ENCODE data around the gene SELENON. TPM values are rescaled to one million over a fixed set of nuclear protein-coding genes. Genes with fewer than 3 reads are reported as not detected.

Gene SELENON
- total RNA-seq, 4 donors from 2014 or later = 9.0 to 94.0 (median 18.0) TPM

GRCh38 chr1:25780318-25781129 lies 19.5 kb upstream of the SELENON start:
- peak overlapping the region; percentile 34 to 55 for H3K27ac ChIP-seq
- DNase-seq = peak; percentile 54 to 77
- no peak overlapping the region for H3K4me3 ChIP-seq
- intact Hi-C loops (cut with DNase I; ENCODE audit: low total_unique reads) = no loop called here
- TF ChIP-seq, protein P1, sequence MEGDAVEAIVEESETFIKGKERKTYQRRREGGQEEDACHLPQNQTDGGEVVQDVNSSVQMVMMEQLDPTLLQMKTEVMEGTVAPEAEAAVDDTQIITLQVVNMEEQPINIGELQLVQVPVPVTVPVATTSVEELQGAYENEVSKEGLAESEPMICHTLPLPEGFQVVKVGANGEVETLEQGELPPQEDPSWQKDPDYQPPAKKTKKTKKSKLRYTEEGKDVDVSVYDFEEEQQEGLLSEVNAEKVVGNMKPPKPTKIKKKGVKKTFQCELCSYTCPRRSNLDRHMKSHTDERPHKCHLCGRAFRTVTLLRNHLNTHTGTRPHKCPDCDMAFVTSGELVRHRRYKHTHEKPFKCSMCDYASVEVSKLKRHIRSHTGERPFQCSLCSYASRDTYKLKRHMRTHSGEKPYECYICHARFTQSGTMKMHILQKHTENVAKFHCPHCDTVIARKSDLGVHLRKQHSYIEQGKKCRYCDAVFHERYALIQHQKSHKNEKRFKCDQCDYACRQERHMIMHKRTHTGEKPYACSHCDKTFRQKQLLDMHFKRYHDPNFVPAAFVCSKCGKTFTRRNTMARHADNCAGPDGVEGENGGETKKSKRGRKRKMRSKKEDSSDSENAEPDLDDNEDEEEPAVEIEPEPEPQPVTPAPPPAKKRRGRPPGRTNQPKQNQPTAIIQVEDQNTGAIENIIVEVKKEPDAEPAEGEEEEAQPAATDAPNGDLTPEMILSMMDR (IDR thresholded peaks at IDR 0.05) = no peak
- no peak for TF ChIP-seq POLR2A (IDR thresholded peaks at IDR 0.05)
- H3K4me1 ChIP-seq = peaks cover 0 to 8% of the 10 kb centered on the region in 2 donors
- no peaks in the 10 kb centered on the region for H3K36me3 ChIP-seq
- H3K9me3 ChIP-seq = no peaks in the 10 kb centered on the region
- no peaks in the 10 kb centered on the region for H3K27me3 ChIP-seq

DNA sequence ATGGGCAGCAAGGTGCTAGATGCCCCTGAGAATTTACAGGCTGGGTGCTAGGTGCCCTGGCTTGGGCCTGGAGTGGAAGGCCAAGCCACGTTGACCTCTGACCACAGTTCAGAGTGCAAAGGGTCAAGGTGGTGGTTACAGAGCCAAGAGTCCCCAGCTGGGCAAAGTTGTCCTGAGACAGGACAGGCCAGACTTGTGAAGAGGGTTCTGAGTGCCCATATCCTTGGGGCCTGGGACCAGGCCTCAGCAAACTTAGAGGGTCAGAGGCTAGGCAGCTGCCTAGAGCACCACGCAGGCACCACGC lies 18.9 kb upstream of the SELENON start:
- Histone ChIP-seq H3K27me3 (no peaks in the 10 kb centered on the region), H3K4me3 (no peak overlapping the region), H3K36me3 (no peaks in the 10 kb centered on the region), H3K9me3 (no peaks in the 10 kb centered on the region), H3K27ac (peak overlapping the region; percentile 34 to 49), H3K4me1 (peaks cover 0 to 8% of the 10 kb centered on the region in 2 donors)
- no peak for DNase-seq
- intact Hi-C loops (cut with DNase I; ENCODE audit: low total_unique reads) = no loop called here
- TF ChIP-seq POLR2A (IDR thresholded peaks at IDR 0.05) = no peak
- TF ChIP-seq, protein P1 (IDR thresholded peaks at IDR 0.05) = no peak

GRCh38 chr1:25782608-25783201 lies 17.3 kb upstream of the SELENON start:
- peaks cover 0 to 17% of the 10 kb centered on the region in 2 donors for H3K4me1 ChIP-seq
- intact Hi-C loops (cut with DNase I; ENCODE audit: low total_unique reads) = no loop called here
- no peak for TF ChIP-seq POLR2A (IDR thresholded peaks at IDR 0.05)
- TF ChIP-seq, protein P1 (IDR thresholded peaks at IDR 0.05) = no peak

DNA sequence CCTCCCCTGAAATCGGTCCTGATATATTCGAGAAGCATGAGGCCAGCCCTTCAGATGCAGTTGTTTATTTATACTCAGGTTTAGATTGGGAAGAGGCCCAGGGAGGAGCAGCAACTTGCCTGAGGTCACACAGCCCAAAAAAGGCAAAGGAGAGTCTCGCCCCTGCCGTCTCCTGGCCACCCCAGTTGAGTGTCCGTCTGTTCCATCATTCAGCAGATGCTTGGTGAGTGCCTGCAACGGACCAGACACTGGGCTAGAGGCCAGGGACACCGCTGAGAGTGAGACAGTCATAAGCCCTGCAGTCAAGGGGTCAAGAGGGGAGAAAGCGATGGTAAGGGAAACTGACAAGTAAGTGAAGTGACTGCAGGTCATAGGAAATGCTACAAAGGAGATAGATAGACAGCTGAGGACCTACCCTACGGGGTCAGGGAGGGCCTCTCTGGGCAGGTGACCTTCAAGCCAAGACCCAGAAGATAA lies 15.4 kb upstream of the SELENON start:
- no peak for DNase-seq
- Histone ChIP-seq H3K36me3 (no peaks in the 10 kb centered on the region), H3K27me3 (no peaks in the 10 kb centered on the region), H3K9me3 (no peaks in the 10 kb centered on the region), H3K4me1 (peaks cover 0 to 17% of the 10 kb centered on the region in 2 donors), H3K27ac (no peak overlapping the region), H3K4me3 (no peak overlapping the region)
- intact Hi-C loops (cut with DNase I; ENCODE audit: low total_unique reads) = no loop called here
- TF ChIP-seq POLR2A (IDR thresholded peaks at IDR 0.05) = no peak
- TF ChIP-seq, protein P1 (IDR thresholded peaks at IDR 0.05) = no peak

More at GRCh38 chr1:25782608-25783201, 17.3 kb upstream of the SELENON start:
- Histone ChIP-seq H3K9me3 (no peaks in the 10 kb centered on the region), H3K27ac (no peak overlapping the region), H3K27me3 (no peaks in the 10 kb centered on the region), H3K4me3 (no peak overlapping the region), H3K36me3 (no peaks in the 10 kb centered on the region)
- no peak for DNase-seq
